Measurements from ENCODE around the gene CDC20B.

- no peak for TF ChIP-seq POLR2A (IDR thresholded peaks at IDR 0.05)
- TF ChIP-seq, protein P1, sequence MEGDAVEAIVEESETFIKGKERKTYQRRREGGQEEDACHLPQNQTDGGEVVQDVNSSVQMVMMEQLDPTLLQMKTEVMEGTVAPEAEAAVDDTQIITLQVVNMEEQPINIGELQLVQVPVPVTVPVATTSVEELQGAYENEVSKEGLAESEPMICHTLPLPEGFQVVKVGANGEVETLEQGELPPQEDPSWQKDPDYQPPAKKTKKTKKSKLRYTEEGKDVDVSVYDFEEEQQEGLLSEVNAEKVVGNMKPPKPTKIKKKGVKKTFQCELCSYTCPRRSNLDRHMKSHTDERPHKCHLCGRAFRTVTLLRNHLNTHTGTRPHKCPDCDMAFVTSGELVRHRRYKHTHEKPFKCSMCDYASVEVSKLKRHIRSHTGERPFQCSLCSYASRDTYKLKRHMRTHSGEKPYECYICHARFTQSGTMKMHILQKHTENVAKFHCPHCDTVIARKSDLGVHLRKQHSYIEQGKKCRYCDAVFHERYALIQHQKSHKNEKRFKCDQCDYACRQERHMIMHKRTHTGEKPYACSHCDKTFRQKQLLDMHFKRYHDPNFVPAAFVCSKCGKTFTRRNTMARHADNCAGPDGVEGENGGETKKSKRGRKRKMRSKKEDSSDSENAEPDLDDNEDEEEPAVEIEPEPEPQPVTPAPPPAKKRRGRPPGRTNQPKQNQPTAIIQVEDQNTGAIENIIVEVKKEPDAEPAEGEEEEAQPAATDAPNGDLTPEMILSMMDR (IDR thresholded peaks at IDR 0.05), result no peak
These were observed 64.3 kb downstream of the CDC20B start for GRCh38 chr5:55108661-55109060.

Measured in testis (tissue), 2 donors.